HepG2 (cell line): Measurements from ENCODE around the gene SLCO3A1. TPM values are rescaled to one million over a fixed set of nuclear protein-coding genes. Genes with fewer than 3 reads are reported as not detected.

Experiments
- EP300 ChIP-seq, 3 experiments: sonication (generic) in 1 of 3; formaldehyde crosslinking in 1 of 3; IDR thresholded peaks; 2 replicates each; pipeline versions ENCODE4 v1.5.1 to v1.6.1; 2011 to 2020; ENCODE audit warnings: low read depth in 2 of 3, low read length in 2 of 3, borderline replicate concordance in 1 of 3, improper control_type of control experiment in 1 of 3, mild to moderate bottlenecking in 1 of 3, missing genetic modification reagents in 1 of 3, moderate library complexity in 1 of 3
- ETS1 ChIP-seq: sonication (generic); formaldehyde crosslinking; IDR thresholded peaks from 2 replicates; pipeline ENCODE4 v1.4.0; 2020; ENCODE audit warnings: missing genetic modification reagents
- KDM4B ChIP-seq: sonication (generic); formaldehyde crosslinking; IDR thresholded peaks from 2 replicates; pipeline ENCODE4 v1.4.0; 2020; ENCODE audit warnings: missing genetic modification reagents
- MLLT10 ChIP-seq: sonication (generic); formaldehyde crosslinking; IDR thresholded peaks from 2 replicates; pipeline ENCODE4 v1.4.0; 2020; ENCODE audit warnings: missing genetic modification reagents
- RAD21 ChIP-seq: fragments of 450-650 bp; formaldehyde crosslinking; IDR thresholded peaks from 2 replicates; pipeline ENCODE4 v1.5.0; 2020; ENCODE audit warnings: mild to moderate bottlenecking
- RARG ChIP-seq: sonication (generic); formaldehyde crosslinking; IDR thresholded peaks from 2 replicates; pipeline ENCODE4 v1.4.0; 2020; ENCODE audit warnings: low read depth, mild to moderate bottlenecking, missing genetic modification reagents
- SIN3B ChIP-seq: fragments of 150-350 bp; IDR thresholded peaks from 2 replicates; pipeline ENCODE4 v1.6.1; 2014; ENCODE audit warnings: low read length
- SOX13 ChIP-seq, 3 experiments: fragments of 450-650 bp in 1 of 3; sonication (generic) in 1 of 3; formaldehyde crosslinking in 1 of 3; IDR thresholded peaks in 2 of 3; conservative IDR thresholded peaks in 1 of 3; 2 replicates each; pipeline versions ENCODE4 v1.5.0 to v1.6.1; 2016 to 2020; ENCODE audit warnings: antibody characterized with exemption in 1 of 3, mild to moderate bottlenecking in 1 of 3, missing compliant biosample characterization in 1 of 3, missing genetic modification reagents in 1 of 3, moderate library complexity in 1 of 3
- SP1 ChIP-seq, 2 experiments: fragments of 450-650 bp in 1 of 2; sonication (generic) in 1 of 2; formaldehyde crosslinking in 1 of 2; IDR thresholded peaks; 2 replicates each; pipeline versions ENCODE4 v1.4.0 to v1.6.1; 2016 to 2020; ENCODE audit warnings: missing genetic modification reagents in 1 of 2
- ZNF3 ChIP-seq: IDR thresholded peaks from 2 replicates; pipeline ENCODE4 v1.7.0; 2017; ENCODE audit warnings: inconsistent platforms
- ZNF562 ChIP-seq: sonication (generic); formaldehyde crosslinking; IDR thresholded peaks from 2 replicates; pipeline ENCODE4 v1.8.0; 2022; ENCODE audit warnings: missing genetic modification reagents, borderline replicate concordance
- ZNF639 ChIP-seq: conservative IDR thresholded peaks from 2 replicates; pipeline ENCODE4 v1.6.1; 2018; ENCODE audit warnings: missing genetic modification reagents
- ZNF674 ChIP-seq: sonication (generic); formaldehyde crosslinking; IDR thresholded peaks from 2 replicates; pipeline ENCODE4 v1.5.0; 2020; ENCODE audit warnings: low read depth, mild to moderate bottlenecking, missing genetic modification reagents
- ZNF737 ChIP-seq: sonication (generic); formaldehyde crosslinking; IDR thresholded peaks from 2 replicates; pipeline ENCODE4 v1.5.0; 2020; ENCODE audit warnings: missing genetic modification reagents, mild to moderate bottlenecking, borderline replicate concordance
- polyA plus RNA-seq, 8 experiments: library from polyadenylated mRNA; depleted of rRNA in 3 of 8; stranded (reverse) in 7 of 8; unstranded in 1 of 8; fragments of >200 nt; fragmentation: Illumina TruSeq in 4 of 8; extraction: Trizol in 4 of 8; gene quantifications; 2 replicates each; pipeline versions ENCODE4 v1.2.1 to v1.2.3, GENCODE V29; 2011 to 2016; ENCODE audit warnings: low read depth in 4 of 8, missing spikeins in 1 of 8, mixed read lengths in 1 of 8; ENCODE audit not compliant: insufficient read depth in 1 of 8
- total RNA-seq, 5 experiments: library from RNA; depleted of rRNA; stranded (reverse); fragments of >200 nt; fragmentation: Illumina TruSeq; extraction: Trizol; gene quantifications; 2 replicates each; pipeline ENCODE4 v1.2.3, GENCODE V29; 2016; ENCODE audit warnings: low read depth in 1 of 5
- TF ChIP-seq, protein P1 (sequence below), 2 experiments: sonication (generic) in 1 of 2; formaldehyde crosslinking in 1 of 2; IDR thresholded peaks; 2 replicates each; pipeline versions ENCODE4 v1.4.0 to v1.6.1; 2018 to 2020; ENCODE audit warnings: missing genetic modification reagents in 2 of 2, borderline replicate concordance in 1 of 2, low read depth in 1 of 2, mild to moderate bottlenecking in 1 of 2, missing biosample characterization in 1 of 2
- TF ChIP-seq, protein P2 (sequence below): sonication (generic); formaldehyde crosslinking; IDR thresholded peaks from 2 replicates; pipeline ENCODE4 v1.8.1; 2022; ENCODE audit warnings: low read depth, mild to moderate bottlenecking, missing genetic modification reagents
- TF ChIP-seq, protein P3 (sequence below): sonication (generic); formaldehyde crosslinking; IDR thresholded peaks from 2 replicates; pipeline ENCODE4 v1.5.1; 2020; ENCODE audit warnings: mild to moderate bottlenecking, missing genetic modification reagents

SLCO3A1 gene
- total and polyA plus RNA-seq, 2 of the 13 experiments (the other 11 are each of a cell fraction or from before 2014, with no cell fraction given) = 0.02 TPM; not detected in 1

- TF ChIP-seq ZNF639 (CRISPR knock-in tag) = no peak
- no peak for TF ChIP-seq SIN3B
- no peak for TF ChIP-seq ETS1 (CRISPR knock-in tag)
- TF ChIP-seq SP1 (IDR thresholded peaks at IDR 0.05) = no peak
- TF ChIP-seq SP1 (CRISPR knock-in tag; IDR thresholded peaks at IDR 0.05) = no peak
- TF ChIP-seq ZNF3 = no peak
- TF ChIP-seq, protein P1, sequence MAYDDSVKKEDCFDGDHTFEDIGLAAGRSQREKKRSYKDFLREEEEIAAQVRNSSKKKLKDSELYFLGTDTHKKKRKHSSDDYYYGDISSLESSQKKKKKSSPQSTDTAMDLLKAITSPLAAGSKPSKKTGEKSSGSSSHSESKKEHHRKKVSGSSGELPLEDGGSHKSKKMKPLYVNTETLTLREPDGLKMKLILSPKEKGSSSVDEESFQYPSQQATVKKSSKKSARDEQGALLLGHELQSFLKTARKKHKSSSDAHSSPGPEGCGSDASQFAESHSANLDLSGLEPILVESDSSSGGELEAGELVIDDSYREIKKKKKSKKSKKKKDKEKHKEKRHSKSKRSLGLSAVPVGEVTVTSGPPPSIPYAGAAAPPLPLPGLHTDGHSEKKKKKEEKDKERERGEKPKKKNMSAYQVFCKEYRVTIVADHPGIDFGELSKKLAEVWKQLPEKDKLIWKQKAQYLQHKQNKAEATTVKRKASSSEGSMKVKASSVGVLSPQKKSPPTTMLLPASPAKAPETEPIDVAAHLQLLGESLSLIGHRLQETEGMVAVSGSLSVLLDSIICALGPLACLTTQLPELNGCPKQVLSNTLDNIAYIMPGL (CRISPR knock-in tag; IDR thresholded peaks at IDR 0.05; ENCODE audit: borderline replicate concordance in 1 of 2, low read depth in 1 of 2) = no peak
- TF ChIP-seq EP300 (IDR thresholded peaks at IDR 0.05; ENCODE audit: low read depth in 2 of 2, low read length in 2 of 2) = peak in 1 of 2 experiments; percentile 56; a peak in 1 of 4 replicates
- TF ChIP-seq EP300 (CRISPR knock-in tag; IDR thresholded peaks at IDR 0.05; ENCODE audit: borderline replicate concordance) = no peak
- TF ChIP-seq ZNF674 (CRISPR knock-in tag) = no peak
- TF ChIP-seq KDM4B (CRISPR knock-in tag) = no peak
- TF ChIP-seq ZNF562 (CRISPR knock-in tag) = no peak
- TF ChIP-seq, protein P2, sequence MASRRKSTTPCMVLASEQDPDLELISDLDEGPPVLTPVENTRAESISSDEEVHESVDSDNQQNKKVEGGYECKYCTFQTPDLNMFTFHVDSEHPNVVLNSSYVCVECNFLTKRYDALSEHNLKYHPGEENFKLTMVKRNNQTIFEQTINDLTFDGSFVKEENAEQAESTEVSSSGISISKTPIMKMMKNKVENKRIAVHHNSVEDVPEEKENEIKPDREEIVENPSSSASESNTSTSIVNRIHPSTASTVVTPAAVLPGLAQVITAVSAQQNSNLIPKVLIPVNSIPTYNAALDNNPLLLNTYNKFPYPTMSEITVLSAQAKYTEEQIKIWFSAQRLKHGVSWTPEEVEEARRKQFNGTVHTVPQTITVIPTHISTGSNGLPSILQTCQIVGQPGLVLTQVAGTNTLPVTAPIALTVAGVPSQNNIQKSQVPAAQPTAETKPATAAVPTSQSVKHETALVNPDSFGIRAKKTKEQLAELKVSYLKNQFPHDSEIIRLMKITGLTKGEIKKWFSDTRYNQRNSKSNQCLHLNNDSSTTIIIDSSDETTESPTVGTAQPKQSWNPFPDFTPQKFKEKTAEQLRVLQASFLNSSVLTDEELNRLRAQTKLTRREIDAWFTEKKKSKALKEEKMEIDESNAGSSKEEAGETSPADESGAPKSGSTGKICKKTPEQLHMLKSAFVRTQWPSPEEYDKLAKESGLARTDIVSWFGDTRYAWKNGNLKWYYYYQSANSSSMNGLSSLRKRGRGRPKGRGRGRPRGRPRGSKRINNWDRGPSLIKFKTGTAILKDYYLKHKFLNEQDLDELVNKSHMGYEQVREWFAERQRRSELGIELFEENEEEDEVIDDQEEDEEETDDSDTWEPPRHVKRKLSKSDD (CRISPR knock-in tag) = no peak
- TF ChIP-seq ZNF737 (CRISPR knock-in tag) = no peak
- TF ChIP-seq RARG = no peak
- TF ChIP-seq RAD21 (CRISPR knock-in tag) = no peak
- no peak for TF ChIP-seq MLLT10 (CRISPR knock-in tag)
- TF ChIP-seq SOX13 (IDR thresholded peaks at IDR 0.05) = no peak
- peak in 1 of 2 experiments; percentile 72; a peak in 2 of 4 replicates for TF ChIP-seq SOX13 (CRISPR knock-in tag; conservative IDR thresholded peaks at IDR 0.05 in 1 of 2, IDR thresholded peaks at IDR 0.05 in 1 of 2)
- TF ChIP-seq, protein P3, sequence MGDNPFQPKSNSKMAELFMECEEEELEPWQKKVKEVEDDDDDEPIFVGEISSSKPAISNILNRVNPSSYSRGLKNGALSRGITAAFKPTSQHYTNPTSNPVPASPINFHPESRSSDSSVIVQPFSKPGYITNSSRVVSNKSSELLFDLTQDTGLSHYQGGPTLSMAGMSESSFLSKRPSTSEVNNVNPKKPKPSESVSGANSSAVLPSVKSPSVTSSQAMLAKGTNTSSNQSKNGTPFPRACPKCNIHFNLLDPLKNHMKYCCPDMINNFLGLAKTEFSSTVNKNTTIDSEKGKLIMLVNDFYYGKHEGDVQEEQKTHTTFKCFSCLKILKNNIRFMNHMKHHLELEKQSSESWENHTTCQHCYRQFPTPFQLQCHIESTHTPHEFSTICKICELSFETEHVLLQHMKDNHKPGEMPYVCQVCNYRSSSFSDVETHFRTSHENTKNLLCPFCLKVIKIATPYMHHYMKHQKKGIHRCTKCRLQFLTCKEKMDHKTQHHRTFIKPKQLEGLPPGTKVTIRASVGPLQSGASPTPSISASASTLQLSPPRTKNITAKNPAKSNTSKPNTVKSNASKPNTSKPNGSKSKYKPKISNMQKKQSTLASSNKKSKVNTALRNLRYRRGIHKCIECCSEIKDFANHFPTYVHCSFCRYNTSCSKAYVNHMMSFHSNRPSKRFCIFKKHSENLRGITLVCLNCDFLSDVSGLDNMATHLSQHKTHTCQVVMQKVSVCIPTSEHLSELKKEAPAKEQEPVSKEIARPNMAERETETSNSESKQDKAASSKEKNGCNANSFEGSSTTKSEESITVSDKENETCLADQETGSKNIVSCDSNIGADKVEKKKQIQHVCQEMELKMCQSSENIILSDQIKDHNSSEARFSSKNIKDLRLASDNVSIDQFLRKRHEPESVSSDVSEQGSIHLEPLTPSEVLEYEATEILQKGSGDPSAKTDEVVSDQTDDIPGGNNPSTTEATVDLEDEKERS (CRISPR knock-in tag) = peak; percentile 58; the same call in 1 of the 2 replicates
These were observed 317.4 kb downstream of the SLCO3A1 start (continued) for GRCh38 chr15:92170897-92171296.
